Measurements from ENCODE around the gene RFC3.
"Not testable (repeated sequence)": the region's sequence is repeated elsewhere in the genome, so short reads cannot be mapped to it uniquely, and the experiment has no call there.

Gene RFC3

DNA sequence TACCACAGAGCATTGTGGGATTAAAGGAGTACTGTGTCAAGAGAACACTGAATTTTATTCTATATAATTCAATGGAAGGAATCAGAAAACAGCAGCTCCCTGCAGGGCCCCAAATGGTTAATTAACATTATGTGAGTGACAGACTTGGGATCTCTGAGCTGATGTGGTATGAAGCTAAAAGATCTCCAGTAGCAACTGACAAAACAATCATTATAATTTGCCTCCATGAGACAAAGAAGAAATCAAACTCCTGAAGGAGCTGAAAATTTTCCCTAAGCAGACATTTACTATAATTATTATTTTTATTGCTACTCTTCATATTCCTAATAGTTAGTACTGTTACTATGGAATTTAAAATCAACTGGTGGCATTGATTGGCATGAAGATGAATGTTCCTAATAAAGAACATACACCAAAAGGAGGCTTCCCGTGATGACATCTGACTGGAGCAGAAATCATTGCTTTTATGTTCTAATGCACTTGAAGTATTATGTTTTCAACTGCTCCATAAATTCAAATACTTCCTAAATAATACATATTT is 28.8 kb upstream of the RFC3 start:
- Histone ChIP-seq H3K9ac (ENCODE audit: low read depth, low read length) (no peak overlapping the region), H3K36me3 (ENCODE audit: insufficient read depth, low read depth, low read length) (no peaks in the 10 kb centered on the region), H3K9me3 (ENCODE audit: insufficient read depth, low read depth, low read length) (no peaks in the 10 kb centered on the region; the same call in 1 of the 2 replicates), H3K4me3 (ENCODE audit: low read length) (no peak overlapping the region), H3K27ac (ENCODE audit: low read length) (no peak overlapping the region), H3K27me3 (ENCODE audit: insufficient read depth, low read length) (no peaks in the 10 kb centered on the region), H3K4me1 (ENCODE audit: insufficient read depth, low read length) (no peaks in the 10 kb centered on the region; the same call in 1 of the 2 replicates)

DNA sequence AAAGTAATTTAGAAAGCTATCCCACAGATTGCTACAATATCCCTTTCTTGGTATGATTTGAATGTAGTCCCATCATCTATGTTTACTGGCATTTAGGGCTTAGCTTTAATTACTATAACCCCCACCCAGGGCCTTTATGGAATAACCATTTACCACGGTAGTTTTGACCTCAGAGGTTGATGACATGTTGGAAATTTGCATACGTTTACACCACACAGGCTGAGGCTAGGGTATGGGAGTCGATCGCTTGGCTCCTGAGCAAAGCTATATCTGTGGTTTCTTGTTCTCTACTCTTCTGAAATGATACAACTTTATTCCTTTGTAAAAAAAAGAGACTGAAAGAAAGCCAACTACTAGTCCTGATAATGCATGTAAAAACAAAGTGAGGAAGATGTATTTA is 28.2 kb upstream of the RFC3 start:
- H3K27ac ChIP-seq (ENCODE audit: low read length), result no peak overlapping the region

DNA sequence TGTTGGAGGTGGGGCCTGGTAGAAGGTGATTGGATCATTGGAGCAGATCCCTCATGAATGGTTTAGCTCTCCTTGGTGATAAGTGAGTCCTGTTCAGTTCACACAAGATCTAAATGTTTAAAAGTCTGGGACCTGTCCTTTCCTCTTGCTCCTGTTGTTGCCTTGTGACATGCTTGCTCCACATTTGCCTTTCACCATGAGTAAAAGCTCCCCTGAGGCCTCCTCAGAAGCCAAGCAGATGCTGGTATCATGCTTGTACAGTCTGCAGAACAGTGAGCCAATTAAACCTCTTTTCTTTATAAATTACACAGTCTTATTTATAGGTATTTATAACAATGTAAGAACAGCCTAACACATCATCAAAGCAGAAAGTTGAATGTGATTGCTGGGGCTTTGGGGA is 24.2 kb upstream of the RFC3 start:
- Histone ChIP-seq H3K4me1 (ENCODE audit: insufficient read depth, low read length) (no peaks in the 10 kb centered on the region; the same call in 1 of the 2 replicates), H3K4me3 (ENCODE audit: low read length) (no peak overlapping the region), H3K27ac (ENCODE audit: low read length) (no peak overlapping the region), H3K36me3 (ENCODE audit: insufficient read depth, low read depth, low read length) (no peaks in the 10 kb centered on the region), H3K27me3 (ENCODE audit: insufficient read depth, low read length) (no peaks in the 10 kb centered on the region), H3K9ac (ENCODE audit: low read depth, low read length) (no peak overlapping the region), H3K9me3 (ENCODE audit: insufficient read depth, low read depth, low read length) (no peaks in the 10 kb centered on the region)

More for the DNA sequence above, 28.2 kb upstream of the RFC3 start:
- Histone ChIP-seq H3K27me3 (ENCODE audit: insufficient read depth, low read length) (no peaks in the 10 kb centered on the region), H3K9me3 (ENCODE audit: insufficient read depth, low read depth, low read length) (no peaks in the 10 kb centered on the region; the same call in 1 of the 2 replicates), H3K36me3 (ENCODE audit: insufficient read depth, low read depth, low read length) (no peaks in the 10 kb centered on the region), H3K9ac (ENCODE audit: low read depth, low read length) (no peak overlapping the region), H3K4me3 (ENCODE audit: low read length) (no peak overlapping the region), H3K4me1 (ENCODE audit: insufficient read depth, low read length) (no peaks in the 10 kb centered on the region; the same call in 1 of the 2 replicates)

DNA sequence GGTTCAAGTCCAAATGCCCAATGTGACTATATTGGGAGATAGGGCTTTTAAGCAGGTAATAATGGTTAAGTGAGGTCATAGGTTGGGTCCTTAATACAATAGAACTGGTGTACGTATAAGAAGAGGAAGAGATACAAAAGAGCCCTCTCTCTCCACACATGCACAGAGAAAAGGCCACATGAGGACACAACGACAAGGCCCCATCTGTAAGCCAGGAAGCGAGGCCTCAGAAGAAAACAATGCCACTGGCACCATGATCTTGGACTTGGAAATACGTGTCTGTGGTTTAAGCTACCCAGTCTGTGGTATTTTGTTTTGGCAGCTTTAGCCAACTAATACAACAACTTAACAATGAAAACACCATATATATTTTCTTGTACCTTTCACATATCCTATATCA is 23.4 kb upstream of the RFC3 start:
- H3K4me3 ChIP-seq (ENCODE audit: low read length), result no peak overlapping the region
- H3K27me3 ChIP-seq (ENCODE audit: insufficient read depth, low read length), result no peaks in the 10 kb centered on the region
- H3K9me3 ChIP-seq (ENCODE audit: insufficient read depth, low read depth, low read length), result no peaks in the 10 kb centered on the region
- H3K4me1 ChIP-seq (ENCODE audit: insufficient read depth, low read length), result no peaks in the 10 kb centered on the region
- no peak overlapping the region for H3K27ac ChIP-seq (ENCODE audit: low read length)
- H3K9ac ChIP-seq (ENCODE audit: low read depth, low read length), result no peak overlapping the region
- H3K36me3 ChIP-seq (ENCODE audit: insufficient read depth, low read depth, low read length), result no peaks in the 10 kb centered on the region

DNA sequence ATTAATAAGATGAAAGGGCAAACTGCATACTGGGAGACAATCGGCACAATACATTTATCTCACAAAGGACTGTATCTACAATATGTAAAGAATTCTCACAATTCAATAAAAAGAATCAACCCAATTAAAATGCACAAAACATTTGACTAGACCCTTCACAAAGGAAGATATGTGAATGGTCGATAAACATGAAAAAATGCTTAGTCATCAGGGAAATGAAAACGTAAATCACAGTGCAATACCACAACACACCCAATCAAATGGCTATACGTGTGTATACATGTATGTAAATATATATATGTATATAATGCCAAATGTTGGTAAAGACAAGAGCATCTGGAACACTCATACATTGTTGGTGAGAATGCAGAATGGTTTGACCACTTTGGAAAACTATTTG is 21.9 kb upstream of the RFC3 start:
- Histone ChIP-seq H3K4me3 (ENCODE audit: low read length) (no peak overlapping the region), H3K9me3 (ENCODE audit: insufficient read depth, low read depth, low read length) (no peaks in the 10 kb centered on the region), H3K27ac (ENCODE audit: low read length) (no peak overlapping the region), H3K27me3 (ENCODE audit: insufficient read depth, low read length) (no peaks in the 10 kb centered on the region), H3K36me3 (ENCODE audit: insufficient read depth, low read depth, low read length) (no peaks in the 10 kb centered on the region), H3K9ac (ENCODE audit: low read depth, low read length) (no peak overlapping the region), H3K4me1 (ENCODE audit: insufficient read depth, low read length) (no peaks in the 10 kb centered on the region)

DNA sequence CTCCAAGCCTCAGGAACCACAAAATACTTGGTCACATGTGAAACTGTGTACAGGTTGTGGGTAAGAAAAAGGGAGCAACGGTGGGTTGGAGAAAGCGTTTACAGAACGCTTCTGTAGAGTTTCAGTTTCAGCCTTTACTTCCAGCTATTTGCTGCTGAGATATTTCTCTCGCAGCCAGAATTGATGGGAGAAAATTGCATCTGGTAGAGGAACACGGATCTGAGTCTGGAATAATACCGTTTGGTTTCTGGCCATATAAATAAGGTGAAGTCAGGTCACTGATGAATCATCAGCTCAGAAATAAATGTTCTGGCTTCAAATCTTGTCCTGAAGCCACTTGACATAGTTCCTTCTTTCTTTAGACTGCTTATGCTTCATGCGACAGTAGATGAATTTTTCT is 20.3 kb upstream of the RFC3 start:
- Histone ChIP-seq H3K27ac (ENCODE audit: low read length) (no peak overlapping the region), H3K36me3 (ENCODE audit: insufficient read depth, low read depth, low read length) (no peaks in the 10 kb centered on the region), H3K27me3 (ENCODE audit: insufficient read depth, low read length) (no peaks in the 10 kb centered on the region), H3K4me1 (ENCODE audit: insufficient read depth, low read length) (no peaks in the 10 kb centered on the region), H3K9me3 (ENCODE audit: insufficient read depth, low read depth, low read length) (no peaks in the 10 kb centered on the region), H3K4me3 (ENCODE audit: low read length) (no peak overlapping the region), H3K9ac (ENCODE audit: low read depth, low read length) (no peak overlapping the region)

DNA sequence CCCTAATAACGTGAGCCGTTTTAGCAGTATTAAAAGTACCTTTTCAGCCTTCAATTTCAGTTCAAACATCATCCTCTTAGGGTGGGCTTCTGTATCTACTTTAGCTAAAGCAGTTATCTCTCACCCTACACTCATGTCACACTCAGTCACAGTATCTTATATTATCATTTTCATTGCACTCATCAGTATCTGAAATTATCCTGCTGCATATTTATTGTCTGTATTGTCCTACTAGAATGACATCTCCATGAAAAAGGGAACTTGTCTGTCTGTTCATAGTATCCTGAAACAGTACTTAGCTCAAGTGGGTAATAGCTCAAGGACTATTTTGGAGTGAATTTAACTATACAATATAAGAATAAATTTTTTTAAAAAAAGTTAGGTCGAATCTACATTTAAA is 19.9 kb upstream of the RFC3 start:
- Histone ChIP-seq H3K4me3 (ENCODE audit: low read length) (no peak overlapping the region), H3K36me3 (ENCODE audit: insufficient read depth, low read depth, low read length) (no peaks in the 10 kb centered on the region), H3K27me3 (ENCODE audit: insufficient read depth, low read length) (no peaks in the 10 kb centered on the region), H3K9me3 (ENCODE audit: insufficient read depth, low read depth, low read length) (no peaks in the 10 kb centered on the region), H3K27ac (ENCODE audit: low read length) (no peak overlapping the region), H3K4me1 (ENCODE audit: insufficient read depth, low read length) (no peaks in the 10 kb centered on the region), H3K9ac (ENCODE audit: low read depth, low read length) (no peak overlapping the region)

DNA sequence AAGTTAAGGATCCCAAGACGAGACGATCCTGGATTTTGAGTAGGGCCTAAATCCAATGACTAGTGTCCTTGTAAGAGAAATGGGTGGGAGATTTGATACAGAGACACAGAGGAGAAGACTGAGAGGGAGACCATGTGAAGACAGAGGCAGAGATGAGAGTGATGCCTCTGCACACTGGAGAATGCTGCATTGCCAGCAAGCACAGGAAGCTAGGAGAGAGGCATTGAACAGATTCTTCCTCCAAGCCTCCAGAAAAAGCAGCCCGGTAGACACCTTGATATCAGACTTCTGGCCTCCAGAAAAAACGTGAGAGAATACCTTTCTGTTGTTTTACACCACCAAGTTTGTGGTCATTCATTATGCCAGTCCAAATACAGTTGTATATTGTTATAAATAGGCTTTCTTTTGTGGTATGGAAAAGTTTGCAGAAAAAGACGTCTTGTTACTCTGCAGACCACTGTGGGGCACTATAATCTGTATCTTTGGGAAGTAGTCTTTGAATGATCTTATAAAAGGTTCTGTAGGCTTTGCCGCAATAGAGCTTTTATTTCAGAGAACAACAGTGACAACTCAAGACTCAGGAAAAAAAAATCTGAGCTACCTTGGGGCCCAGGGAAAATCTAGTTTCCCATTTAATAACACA is 17.9 kb upstream of the RFC3 start:
- Histone ChIP-seq H3K9me3 (ENCODE audit: insufficient read depth, low read depth, low read length) (no peaks in the 10 kb centered on the region), H3K27ac (ENCODE audit: low read length) (no peak overlapping the region), H3K27me3 (ENCODE audit: insufficient read depth, low read length) (no peaks in the 10 kb centered on the region), H3K36me3 (ENCODE audit: insufficient read depth, low read depth, low read length) (no peaks in the 10 kb centered on the region), H3K4me1 (ENCODE audit: insufficient read depth, low read length) (no peaks in the 10 kb centered on the region), H3K4me3 (ENCODE audit: low read length) (no peak overlapping the region), H3K9ac (ENCODE audit: low read depth, low read length) (no peak overlapping the region)

DNA sequence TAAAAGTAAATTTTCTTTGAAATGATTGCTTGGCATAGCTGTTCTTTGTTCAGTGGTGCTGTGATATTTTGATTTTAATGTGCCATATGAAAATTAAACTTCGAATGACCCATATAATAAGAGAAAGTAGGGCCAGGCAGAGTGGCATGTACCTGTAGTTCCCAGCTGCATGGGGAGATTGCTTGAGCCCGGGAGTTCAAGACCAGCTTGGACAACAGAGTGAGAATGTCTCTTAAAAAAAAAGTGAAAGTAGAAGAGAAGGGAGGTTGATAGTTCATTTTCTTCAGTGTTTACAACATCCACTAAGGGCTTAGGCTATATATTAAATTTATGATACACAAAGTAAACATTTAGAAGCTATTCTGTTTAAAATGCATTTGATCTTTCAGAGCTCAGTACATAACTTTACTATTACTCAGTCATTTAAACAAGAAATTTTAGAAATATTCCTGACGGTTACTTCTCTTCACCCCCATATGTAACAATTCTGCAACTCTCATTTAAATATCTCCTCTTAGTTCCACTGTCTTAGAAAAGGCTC is 17.2 kb upstream of the RFC3 start:
- no peaks in the 10 kb centered on the region for H3K9me3 ChIP-seq (ENCODE audit: insufficient read depth, low read depth, low read length)
- H3K36me3 ChIP-seq (ENCODE audit: insufficient read depth, low read depth, low read length), result no peaks in the 10 kb centered on the region
- H3K4me1 ChIP-seq (ENCODE audit: insufficient read depth, low read length), result no peaks in the 10 kb centered on the region
- H3K27me3 ChIP-seq (ENCODE audit: insufficient read depth, low read length), result no peaks in the 10 kb centered on the region
- no peak overlapping the region for H3K9ac ChIP-seq (ENCODE audit: low read depth, low read length)
- no peak overlapping the region for H3K27ac ChIP-seq (ENCODE audit: low read length)
- no peak overlapping the region for H3K4me3 ChIP-seq (ENCODE audit: low read length)

DNA sequence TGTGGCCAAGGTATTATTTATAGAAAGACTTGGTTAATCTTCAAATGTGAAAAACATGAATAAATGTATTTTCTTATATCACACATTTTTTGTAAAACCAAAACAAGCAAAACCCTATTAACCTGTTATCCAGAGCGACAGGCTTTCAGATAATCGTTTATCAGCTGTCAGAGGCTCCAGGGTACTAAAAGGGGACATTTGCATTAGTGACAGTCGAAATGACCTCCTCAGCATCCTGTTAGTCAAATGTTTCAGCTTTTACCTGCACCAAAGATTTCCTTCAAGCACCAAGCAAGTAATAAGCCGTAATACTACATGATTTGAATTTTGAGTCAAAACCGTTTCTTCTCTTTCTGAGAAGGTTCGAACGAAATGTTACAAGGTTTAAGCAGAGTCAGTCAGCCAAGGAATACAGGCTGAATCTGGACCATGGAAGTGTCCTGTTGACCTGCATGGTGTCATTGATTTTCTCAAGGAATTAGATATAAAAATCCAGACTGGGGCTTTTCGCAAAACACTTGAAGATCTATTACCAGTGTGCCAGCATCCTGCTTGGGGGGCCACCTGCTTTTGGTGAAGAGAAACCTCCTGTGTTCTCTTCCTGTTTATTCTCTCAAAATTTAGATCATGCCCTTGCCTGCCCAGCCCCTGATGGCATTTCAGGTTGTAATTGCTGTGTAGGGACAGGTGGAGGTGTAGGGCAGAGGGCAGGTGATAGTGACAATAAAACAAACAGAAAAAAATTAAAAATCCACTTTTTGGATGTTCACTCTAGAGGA is 11.3 kb upstream of the RFC3 start:
- Histone ChIP-seq H3K27me3 (ENCODE audit: insufficient read depth, low read length) (no peaks in the 10 kb centered on the region), H3K4me3 (ENCODE audit: low read length) (no peak overlapping the region), H3K9ac (ENCODE audit: low read depth, low read length) (no peak overlapping the region), H3K27ac (ENCODE audit: low read length) (no peak overlapping the region), H3K4me1 (ENCODE audit: insufficient read depth, low read length) (no peaks in the 10 kb centered on the region), H3K9me3 (ENCODE audit: insufficient read depth, low read depth, low read length) (no peaks in the 10 kb centered on the region), H3K36me3 (ENCODE audit: insufficient read depth, low read depth, low read length) (no peaks in the 10 kb centered on the region)

DNA sequence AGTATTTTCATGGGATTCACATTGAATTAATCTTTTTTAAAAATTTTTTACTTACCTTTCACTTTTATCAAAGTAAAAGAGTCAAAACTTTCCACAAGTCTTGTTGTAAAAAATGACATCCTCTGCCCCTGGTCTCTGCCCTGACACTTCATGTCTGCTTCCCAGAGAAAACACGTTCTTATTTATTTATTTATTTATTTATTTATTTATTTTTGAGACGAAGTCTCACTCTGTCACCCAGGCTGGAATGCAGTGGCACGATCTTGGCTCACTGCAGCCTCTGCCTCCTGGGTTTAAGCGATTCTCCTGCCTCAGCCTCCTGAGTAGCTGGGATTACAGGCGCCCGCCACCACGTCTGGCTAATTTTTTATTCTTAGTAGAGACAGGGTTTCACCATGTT is 5.1 kb upstream of the RFC3 start:
- not testable (repeated sequence) for H3K36me3 ChIP-seq (ENCODE audit: insufficient read depth, low read depth, low read length); H3K27ac ChIP-seq (ENCODE audit: low read length); H3K9me3 ChIP-seq (ENCODE audit: insufficient read depth, low read depth, low read length); H3K4me1 ChIP-seq (ENCODE audit: insufficient read depth, low read length); H3K9ac ChIP-seq (ENCODE audit: low read depth, low read length); H3K27me3 ChIP-seq (ENCODE audit: insufficient read depth, low read length); H3K4me3 ChIP-seq (ENCODE audit: low read length)

Measured in iPS-20b (cell line).